NCI-H82 treated with DMSO at 0.1 percent for 48 hours (cell line): ENCODE measurements around the gene RNF25.

Experiments
- DNase-seq: peaks from one replicate; lab custom pipeline; 2025; ENCODE audit not compliant: unreplicated experiment; lab: John Stamatoyannopoulos, UW

Gene RNF25

DNA sequence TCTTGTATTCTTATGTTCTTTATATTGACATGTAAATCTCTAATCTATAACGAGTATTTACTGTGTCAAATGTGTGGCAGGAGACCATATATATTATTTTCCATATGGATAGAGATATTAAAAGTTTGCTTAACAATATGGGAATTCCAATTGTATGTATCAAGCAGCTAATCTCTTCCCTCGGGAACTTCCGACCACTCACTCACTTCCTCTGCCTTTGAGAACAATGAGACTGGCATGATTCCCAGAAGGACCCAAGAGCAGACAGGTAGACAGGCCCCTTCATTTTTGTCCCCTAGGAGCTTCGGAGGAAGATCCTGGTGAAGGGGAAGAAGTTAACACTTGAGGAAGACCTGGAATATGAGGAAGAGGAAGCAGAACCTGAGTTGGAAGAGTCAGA is 40.0 kb downstream of the RNF25 start:
- DNase-seq: no peak

DNA sequence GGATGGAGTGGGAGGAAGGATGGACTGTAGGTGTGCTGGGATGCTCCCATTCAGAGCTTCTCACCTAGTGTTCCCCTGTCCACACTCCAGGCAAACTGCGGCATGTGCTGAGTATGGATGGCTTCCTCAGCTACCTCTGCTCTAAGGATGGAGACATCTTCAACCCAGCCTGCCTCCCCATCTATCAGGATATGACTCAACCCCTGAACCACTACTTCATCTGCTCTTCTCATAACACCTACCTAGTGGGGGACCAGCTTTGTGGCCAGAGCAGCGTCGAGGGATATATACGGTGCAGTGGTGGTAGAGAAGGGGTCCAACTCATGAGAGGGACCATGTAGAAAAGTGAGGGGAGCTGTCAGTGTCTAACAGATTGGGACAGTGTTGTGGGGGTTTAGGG is 43.9 kb downstream of the RNF25 start:
- DNase-seq: no peak

DNA sequence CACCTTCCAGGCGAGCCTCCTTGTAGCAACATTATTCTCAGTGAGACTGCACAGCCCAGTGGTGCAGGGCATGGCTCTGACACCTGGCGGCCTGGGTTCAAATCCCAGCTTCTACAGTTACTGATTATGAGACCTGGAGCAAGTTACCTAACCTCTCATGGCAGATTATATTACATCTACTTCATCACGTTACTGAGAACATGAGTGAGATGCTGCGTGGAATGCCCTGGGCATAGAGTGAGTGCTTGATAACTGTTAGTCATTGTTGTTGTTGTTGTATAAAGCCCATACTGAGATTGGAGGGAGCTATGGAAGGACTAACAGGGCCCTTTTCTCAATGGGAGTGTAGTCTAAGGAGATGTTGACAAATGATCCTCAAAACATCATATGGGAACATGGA is 45.4 kb downstream of the RNF25 start:
- no peak for DNase-seq

DNA sequence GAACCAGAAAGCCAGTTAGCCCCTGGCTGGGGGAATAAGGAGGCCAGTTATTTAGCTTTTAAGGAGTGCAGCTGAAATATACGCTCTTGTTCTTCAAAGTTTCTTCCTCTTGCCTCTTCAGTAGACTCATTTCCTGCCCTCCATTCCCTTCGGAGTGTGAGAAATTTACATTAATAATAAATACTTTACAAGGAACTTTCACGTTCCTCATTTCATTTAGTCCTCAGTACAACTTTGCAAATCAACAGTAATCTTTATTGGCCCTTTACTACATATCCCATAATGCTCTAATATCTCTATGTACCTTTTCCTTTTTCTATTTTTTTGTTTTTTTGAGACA is 48.5 kb downstream of the RNF25 start:
- DNase-seq: no peak

DNA sequence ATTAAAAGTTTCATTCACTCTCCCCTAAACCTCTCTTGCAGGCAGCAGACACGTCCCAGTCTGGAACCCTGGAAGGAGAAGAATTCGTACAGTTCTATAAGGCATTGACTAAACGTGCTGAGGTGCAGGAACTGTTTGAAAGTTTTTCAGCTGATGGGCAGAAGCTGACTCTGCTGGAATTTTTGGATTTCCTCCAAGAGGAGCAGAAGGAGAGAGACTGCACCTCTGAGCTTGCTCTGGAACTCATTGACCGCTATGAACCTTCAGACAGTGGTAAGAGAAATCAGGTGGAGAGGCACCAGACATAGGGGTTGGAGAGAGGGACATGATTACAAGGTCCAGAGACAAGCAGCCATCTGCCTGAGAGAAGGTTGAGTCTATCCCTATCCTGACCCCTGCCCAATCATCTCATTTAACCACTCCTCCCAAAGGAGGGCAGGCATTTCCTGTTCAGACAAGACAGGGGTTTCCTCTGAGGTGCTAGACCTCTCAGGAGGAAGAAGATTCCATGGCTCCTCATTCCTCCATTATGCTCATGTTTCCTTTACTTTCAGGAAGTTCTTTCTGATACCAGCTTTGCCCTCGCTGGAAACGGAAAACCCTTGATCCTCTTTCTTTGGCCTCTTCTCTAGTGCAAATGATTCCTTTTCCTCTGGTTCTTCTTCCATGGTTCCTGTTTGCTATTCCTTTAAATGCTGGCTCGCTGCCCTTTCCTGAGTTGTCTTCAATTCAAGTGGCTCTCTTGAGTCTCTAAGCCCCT is 49.0 kb downstream of the RNF25 start:
- DNase-seq: no peak

GRCh38 chr2:218621007-218621406 is 50.8 kb downstream of the RNF25 start:
- no peak for DNase-seq

DNA sequence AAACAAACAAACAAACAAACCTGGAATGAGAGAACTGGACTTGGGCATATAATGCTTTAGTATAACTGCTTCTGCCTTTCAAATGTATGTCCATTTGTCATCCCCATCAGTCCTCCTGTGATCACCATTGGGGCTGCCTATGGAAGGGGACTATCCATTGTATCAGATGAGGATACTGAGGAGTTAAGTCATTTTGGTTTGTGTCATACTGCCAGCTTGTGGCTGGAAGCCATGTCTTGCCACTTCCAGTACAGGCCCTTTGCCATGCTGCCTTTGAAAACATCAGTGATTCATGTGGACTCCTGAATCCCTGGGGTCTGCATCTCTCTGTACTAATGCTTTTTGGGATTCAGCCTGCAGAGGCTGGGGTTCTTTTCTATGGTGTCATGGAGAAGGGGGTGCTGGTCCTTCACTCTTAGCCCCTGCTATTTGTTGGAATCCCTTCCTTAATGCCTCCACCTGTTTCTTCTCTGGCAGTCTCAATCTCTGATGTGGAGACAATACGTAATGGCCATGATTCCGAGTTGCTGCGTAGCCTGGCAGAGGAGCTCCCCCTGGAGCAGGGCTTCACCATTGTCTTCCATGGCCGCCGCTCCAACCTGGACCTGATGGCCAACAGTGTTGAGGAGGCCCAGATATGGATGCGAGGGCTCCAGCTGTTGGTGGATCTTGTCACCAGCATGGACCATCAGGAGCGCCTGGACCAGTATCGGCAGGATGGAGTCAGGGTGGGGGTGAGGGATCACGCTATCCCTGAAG is 53.5 kb downstream of the RNF25 start:
- no peak for DNase-seq

DNA sequence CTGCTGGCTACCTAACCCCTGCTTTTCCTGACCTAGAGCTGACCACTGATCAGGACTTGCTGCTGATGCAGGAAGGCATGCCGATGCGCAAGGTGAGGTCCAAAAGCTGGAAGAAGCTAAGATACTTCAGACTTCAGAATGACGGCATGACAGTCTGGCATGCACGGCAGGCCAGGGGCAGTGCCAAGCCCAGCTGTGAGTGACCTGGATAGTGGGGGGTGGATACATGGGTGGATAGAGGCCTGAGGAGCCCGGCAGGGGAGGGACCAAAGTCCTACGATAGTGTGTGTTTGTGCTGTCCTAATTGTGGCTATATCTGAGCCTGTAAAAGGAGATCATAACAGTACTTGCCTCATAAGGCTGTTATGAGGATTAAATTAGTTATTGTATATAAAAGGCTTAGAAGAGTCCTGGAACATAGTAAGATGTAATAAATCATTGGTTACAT is 55.9 kb downstream of the RNF25 start:
- DNase-seq: no peak
